ENCODE results near the gene PSMB11.

Gene PSMB11

DNA sequence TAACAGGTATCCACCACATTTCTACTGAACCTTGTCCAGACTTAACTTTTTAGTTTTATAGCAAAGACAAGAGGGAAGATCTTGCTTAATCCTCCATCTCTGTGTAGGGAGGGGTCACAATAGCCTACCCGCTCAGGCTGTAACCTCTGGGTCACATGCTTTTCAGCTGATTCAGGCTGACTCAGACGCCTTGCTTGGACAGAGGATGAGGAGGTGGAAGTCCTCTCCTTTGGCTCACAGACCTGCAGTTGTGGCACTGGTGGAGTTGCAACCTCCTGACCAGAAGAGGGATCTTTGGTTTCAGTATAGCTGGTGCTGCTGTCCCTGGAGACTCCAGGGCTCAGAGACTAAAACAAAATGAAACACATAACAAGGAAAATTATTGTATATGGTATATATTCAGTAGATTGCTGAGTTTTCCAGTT, 36.7 kb downstream of the PSMB11 start:
- no peak for TF ChIP-seq EZH2phosphoT487 (IDR thresholded peaks at IDR 0.05; ENCODE audit: borderline replicate concordance)
- TF ChIP-seq, protein P1, sequence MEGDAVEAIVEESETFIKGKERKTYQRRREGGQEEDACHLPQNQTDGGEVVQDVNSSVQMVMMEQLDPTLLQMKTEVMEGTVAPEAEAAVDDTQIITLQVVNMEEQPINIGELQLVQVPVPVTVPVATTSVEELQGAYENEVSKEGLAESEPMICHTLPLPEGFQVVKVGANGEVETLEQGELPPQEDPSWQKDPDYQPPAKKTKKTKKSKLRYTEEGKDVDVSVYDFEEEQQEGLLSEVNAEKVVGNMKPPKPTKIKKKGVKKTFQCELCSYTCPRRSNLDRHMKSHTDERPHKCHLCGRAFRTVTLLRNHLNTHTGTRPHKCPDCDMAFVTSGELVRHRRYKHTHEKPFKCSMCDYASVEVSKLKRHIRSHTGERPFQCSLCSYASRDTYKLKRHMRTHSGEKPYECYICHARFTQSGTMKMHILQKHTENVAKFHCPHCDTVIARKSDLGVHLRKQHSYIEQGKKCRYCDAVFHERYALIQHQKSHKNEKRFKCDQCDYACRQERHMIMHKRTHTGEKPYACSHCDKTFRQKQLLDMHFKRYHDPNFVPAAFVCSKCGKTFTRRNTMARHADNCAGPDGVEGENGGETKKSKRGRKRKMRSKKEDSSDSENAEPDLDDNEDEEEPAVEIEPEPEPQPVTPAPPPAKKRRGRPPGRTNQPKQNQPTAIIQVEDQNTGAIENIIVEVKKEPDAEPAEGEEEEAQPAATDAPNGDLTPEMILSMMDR (conservative IDR thresholded peaks at IDR 0.05; ENCODE audit: low read length) = no peak
- no peak overlapping the region for H3K4me3 ChIP-seq (ENCODE audit: low read length, poor library complexity, severe bottlenecking)
- H3K9me3 ChIP-seq (ENCODE audit: insufficient read depth, low read depth, low read length) = no peaks in the 10 kb centered on the region
- H3K27me3 ChIP-seq (ENCODE audit: insufficient read depth, low read length, poor library complexity, severe bottlenecking) = no peaks in the 10 kb centered on the region
- no peaks in the 10 kb centered on the region for H3K79me2 ChIP-seq (ENCODE audit: insufficient read depth, low read length)
- peaks cover 6% of the 10 kb centered on the region for H4K20me1 ChIP-seq (ENCODE audit: insufficient read depth, low read length, poor library complexity, severe bottlenecking)
- H3K9ac ChIP-seq (ENCODE audit: low read depth, low read length, poor library complexity, severe bottlenecking) = no peak overlapping the region
- H3F3A ChIP-seq (ENCODE audit: low read depth) = peaks cover 7% of the 10 kb centered on the region; the same call in 1 of the 2 replicates
- peaks cover 88% of the 10 kb centered on the region for H3K36me3 ChIP-seq (ENCODE audit: insufficient read depth, low read length)
- H3K4me1 ChIP-seq (ENCODE audit: insufficient read depth, low read length, poor library complexity, severe bottlenecking) = no peaks in the 10 kb centered on the region
- no peak overlapping the region for H3K4me2 ChIP-seq (ENCODE audit: low read depth, low read length, poor library complexity, severe bottlenecking)
- H2AFZ ChIP-seq (ENCODE audit: low read length) = no peak overlapping the region
- H3K9me2 ChIP-seq (replicated peaks; ENCODE audit: low read depth, low read length) = no peaks in the 10 kb centered on the region

DNA sequence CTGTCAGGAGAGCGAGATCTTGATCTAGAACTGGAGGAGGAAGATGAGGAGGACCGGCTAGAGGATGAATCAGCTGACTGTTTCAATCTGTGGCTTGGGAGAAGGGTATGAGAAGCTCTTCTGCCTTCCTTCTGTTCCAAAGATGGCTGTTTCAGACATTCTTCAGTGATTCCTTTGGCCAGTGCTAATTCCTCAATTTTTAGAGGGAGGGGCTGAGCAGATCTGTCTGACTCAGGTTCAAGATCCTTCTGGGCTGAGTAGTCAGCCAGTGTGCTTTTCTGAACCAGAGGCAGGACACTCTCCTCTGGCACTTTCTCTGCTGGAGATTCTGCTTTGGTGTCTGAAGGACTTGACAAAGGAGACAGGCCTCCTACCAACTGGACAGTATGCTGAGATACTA, 37.7 kb downstream of the PSMB11 start:
- no peak overlapping the region for H3K4me2 ChIP-seq (ENCODE audit: low read depth, low read length, poor library complexity, severe bottlenecking)
- H3K79me2 ChIP-seq (ENCODE audit: insufficient read depth, low read length) = no peaks in the 10 kb centered on the region
- no peak overlapping the region for H3K4me3 ChIP-seq (ENCODE audit: low read length, poor library complexity, severe bottlenecking)
- no peaks in the 10 kb centered on the region for H3K4me1 ChIP-seq (ENCODE audit: insufficient read depth, low read length, poor library complexity, severe bottlenecking)
- H3K9ac ChIP-seq (ENCODE audit: low read depth, low read length, poor library complexity, severe bottlenecking) = no peak overlapping the region
- no peaks in the 10 kb centered on the region for H3K27me3 ChIP-seq (ENCODE audit: insufficient read depth, low read length, poor library complexity, severe bottlenecking)
- peaks cover 7% of the 10 kb centered on the region; the same call in 1 of the 2 replicates for H3F3A ChIP-seq (ENCODE audit: low read depth)
- no peak overlapping the region for H2AFZ ChIP-seq (ENCODE audit: low read length)
- H4K20me1 ChIP-seq (ENCODE audit: insufficient read depth, low read length, poor library complexity, severe bottlenecking) = peaks cover 6% of the 10 kb centered on the region
- H3K9me3 ChIP-seq (ENCODE audit: insufficient read depth, low read depth, low read length) = no peaks in the 10 kb centered on the region
- no peak for TF ChIP-seq EZH2phosphoT487 (IDR thresholded peaks at IDR 0.05; ENCODE audit: borderline replicate concordance)
- TF ChIP-seq, protein P1 (conservative IDR thresholded peaks at IDR 0.05; ENCODE audit: low read length) = no peak
- peaks cover 92% of the 10 kb centered on the region for H3K36me3 ChIP-seq (ENCODE audit: insufficient read depth, low read length)
- no peaks in the 10 kb centered on the region for H3K9me2 ChIP-seq (replicated peaks; ENCODE audit: low read depth, low read length)

DNA sequence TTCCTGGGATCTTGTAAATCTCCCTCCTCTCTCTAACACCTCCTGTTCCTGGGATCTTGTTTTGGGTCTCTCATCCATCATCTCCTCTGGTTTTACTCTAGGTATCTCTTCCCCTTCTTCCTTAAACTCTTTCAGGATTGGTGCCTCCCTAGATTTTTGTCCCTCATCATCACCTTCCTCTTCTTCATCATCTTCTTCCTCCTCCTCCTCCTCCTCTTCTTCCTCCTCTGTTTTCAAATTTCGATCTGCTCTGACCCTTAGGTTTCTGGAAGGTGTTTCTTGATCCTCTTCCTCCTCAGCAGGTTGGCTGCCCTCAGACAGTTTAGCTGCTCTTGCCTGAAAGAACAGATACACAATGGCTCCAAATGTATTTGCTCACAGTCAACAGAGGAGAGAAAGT, 38.5 kb downstream of the PSMB11 start:
- Histone ChIP-seq H3K4me1 (ENCODE audit: insufficient read depth, low read length, poor library complexity, severe bottlenecking) (no peaks in the 10 kb centered on the region), H3K9me3 (ENCODE audit: insufficient read depth, low read depth, low read length) (no peaks in the 10 kb centered on the region), H3K4me3 (ENCODE audit: low read length, poor library complexity, severe bottlenecking) (no peak overlapping the region), H3K79me2 (ENCODE audit: insufficient read depth, low read length) (no peaks in the 10 kb centered on the region), H3K4me2 (ENCODE audit: low read depth, low read length, poor library complexity, severe bottlenecking) (no peak overlapping the region), H4K20me1 (ENCODE audit: insufficient read depth, low read length, poor library complexity, severe bottlenecking) (peaks cover 6% of the 10 kb centered on the region), H3K9ac (ENCODE audit: low read depth, low read length, poor library complexity, severe bottlenecking) (no peak overlapping the region), H3K36me3 (ENCODE audit: insufficient read depth, low read length) (peaks cover 92% of the 10 kb centered on the region), H2AFZ (ENCODE audit: low read length) (no peak overlapping the region), H3K9me2 (replicated peaks; ENCODE audit: low read depth, low read length) (no peaks in the 10 kb centered on the region), H3F3A (ENCODE audit: low read depth) (peaks cover 7% of the 10 kb centered on the region; the same call in 1 of the 2 replicates), H3K27me3 (ENCODE audit: insufficient read depth, low read length, poor library complexity, severe bottlenecking) (no peaks in the 10 kb centered on the region)
- TF ChIP-seq, protein P1 (conservative IDR thresholded peaks at IDR 0.05; ENCODE audit: low read length) = no peak
- no peak for TF ChIP-seq EZH2phosphoT487 (IDR thresholded peaks at IDR 0.05; ENCODE audit: borderline replicate concordance)
